Muscle of arm (tissue), 12 donors: ENCODE results near the gene UMAD1. TPM values are rescaled to one million over a fixed set of nuclear protein-coding genes. Genes with fewer than 3 reads are reported as not detected.
"Not testable (repeated sequence)": the region's sequence is repeated elsewhere in the genome, so short reads cannot be mapped to it uniquely, and the experiment has no call there.

Source experiments
- DNase-seq: peaks from one replicate; pipeline ENCODE4 v3.0.0-alpha.2; 2013
- polyA plus RNA-seq, 12 donors: library from polyadenylated mRNA; unstranded; fragments of 120-200 nt; gene quantifications; one replicate each; pipeline ENCODE4 v1.2.1, GENCODE V29; 2013; ENCODE audit not compliant: insufficient read length in 12 of 12

UMAD1 gene
- polyA plus RNA-seq, 12 donors = 7.5 to 12.0 (median 9.4) TPM; not detected in 1

GRCh38 chr7:7651479-7651878, 10.9 kb downstream of the UMAD1 start:
- no peak for DNase-seq

GRCh38 chr7:7652798-7653540, 12.4 kb downstream of the UMAD1 start:
- no peak for DNase-seq

- no peak for DNase-seq
Measured at GRCh38 chr7:7653593-7654187, 13.1 kb downstream of the UMAD1 start.

GRCh38 chr7:7654964-7655715, 14.6 kb downstream of the UMAD1 start:
- no peak for DNase-seq

GRCh38 chr7:7656459-7656858, 15.9 kb downstream of the UMAD1 start:
- DNase-seq = not testable (repeated sequence)

- DNase-seq = no peak
Measured at GRCh38 chr7:7662527-7662926, 22.0 kb downstream of the UMAD1 start.

- no peak for DNase-seq
Measured at GRCh38 chr7:7664291-7664690, 23.7 kb downstream of the UMAD1 start.

- no peak for DNase-seq
Measured at GRCh38 chr7:7665031-7665430, 24.5 kb downstream of the UMAD1 start.

GRCh38 chr7:7667187-7667586, 26.6 kb downstream of the UMAD1 start:
- DNase-seq = no peak

GRCh38 chr7:7668706-7669105, 28.2 kb downstream of the UMAD1 start:
- DNase-seq = no peak

GRCh38 chr7:7670490-7670889, 29.9 kb downstream of the UMAD1 start:
- no peak for DNase-seq

- no peak for DNase-seq
Measured at GRCh38 chr7:7671361-7671760, 30.8 kb downstream of the UMAD1 start.

- no peak for DNase-seq
Measured at GRCh38 chr7:7672545-7673239, 32.1 kb downstream of the UMAD1 start.

GRCh38 chr7:7673240-7673550, 32.6 kb downstream of the UMAD1 start:
- DNase-seq = no peak

- DNase-seq = no peak
Measured at GRCh38 chr7:7675686-7676085, 35.1 kb downstream of the UMAD1 start.

- DNase-seq = not testable (repeated sequence)
Measured at GRCh38 chr7:7679640-7680039, 39.1 kb downstream of the UMAD1 start.

- DNase-seq = peak; percentile 77
Measured at GRCh38 chr7:7681191-7681935, 40.8 kb downstream of the UMAD1 start.

GRCh38 chr7:7681936-7682329, 41.4 kb downstream of the UMAD1 start:
- DNase-seq = no peak

GRCh38 chr7:7682861-7683260, 42.3 kb downstream of the UMAD1 start:
- no peak for DNase-seq

- no peak for DNase-seq
Measured at GRCh38 chr7:7686811-7687508, 46.4 kb downstream of the UMAD1 start.

- DNase-seq = no peak
Measured at GRCh38 chr7:7687800-7688199, 47.2 kb downstream of the UMAD1 start.
